Effector memory CD4-positive, alpha-beta T cell (primary cell): Measurements from ENCODE around the gene ARHGEF33.

Source experiments
- DNase-seq, 3 donors: peaks; one replicate each; pipeline ENCODE4 v3.0.0-alpha.2; 2020
- H3K27ac ChIP-seq: 2 replicates; pipeline ENCODE4 v1.7.0; 2013; ENCODE audit warnings: mild to moderate bottlenecking, low read length, moderate library complexity; ENCODE audit not compliant: insufficient read depth, poor library complexity, severe bottlenecking
- H3K27me3 ChIP-seq: replicated peaks from 2 replicates; pipeline ENCODE4 v1.7.0; 2013; ENCODE audit warnings: mild to moderate bottlenecking, low read length; ENCODE audit not compliant: insufficient read depth, control insufficient read depth, poor library complexity, severe bottlenecking
- H3K36me3 ChIP-seq: 2 replicates; pipeline ENCODE4 v1.7.0; 2013; ENCODE audit warnings: mild to moderate bottlenecking, low read length, moderate library complexity; ENCODE audit not compliant: control insufficient read depth, insufficient read depth
- H3K4me1 ChIP-seq: 2 replicates; pipeline ENCODE4 v1.7.0; 2013; ENCODE audit warnings: low read length, mild to moderate bottlenecking; ENCODE audit not compliant: control insufficient read depth, insufficient read depth, poor library complexity, severe bottlenecking
- H3K4me3 ChIP-seq: 2 replicates; pipeline ENCODE4 v1.7.0; 2013; ENCODE audit warnings: low read length, low read depth, mild to moderate bottlenecking; ENCODE audit not compliant: insufficient read depth, poor library complexity, severe bottlenecking
- H3K9me3 ChIP-seq: 2 replicates; pipeline ENCODE4 v1.7.0; 2013; ENCODE audit warnings: mild to moderate bottlenecking, low read length, moderate library complexity; ENCODE audit not compliant: control insufficient read depth

The ARHGEF33 gene

GRCh38 chr2:38997781-38998180 is 108.1 kb downstream of the ARHGEF33 start:
- DNase-seq: no peak
- H3K4me1 ChIP-seq: no peaks in the 10 kb centered on the region
- no peaks in the 10 kb centered on the region for H3K27me3 ChIP-seq
- no peak overlapping the region for H3K4me3 ChIP-seq
- H3K27ac ChIP-seq: no peak overlapping the region
- H3K36me3 ChIP-seq: peaks cover 55% of the 10 kb centered on the region
- no peaks in the 10 kb centered on the region for H3K9me3 ChIP-seq

- Histone ChIP-seq H3K27me3 (no peaks in the 10 kb centered on the region), H3K4me1 (no peaks in the 10 kb centered on the region), H3K9me3 (no peaks in the 10 kb centered on the region), H3K36me3 (peaks cover 57% of the 10 kb centered on the region), H3K4me3 (no peak overlapping the region), H3K27ac (no peak overlapping the region)
- DNase-seq: no peak
Measured at GRCh38 chr2:39000552-39000951, 110.9 kb downstream of the ARHGEF33 start.

GRCh38 chr2:39007875-39008504 is 118.3 kb downstream of the ARHGEF33 start:
- no peak overlapping the region for H3K27ac ChIP-seq
- H3K4me1 ChIP-seq: no peaks in the 10 kb centered on the region
- DNase-seq: no peak
- no peaks in the 10 kb centered on the region for H3K27me3 ChIP-seq
- H3K36me3 ChIP-seq: peaks cover 38% of the 10 kb centered on the region
- H3K9me3 ChIP-seq: no peaks in the 10 kb centered on the region
- H3K4me3 ChIP-seq: no peak overlapping the region

GRCh38 chr2:39008665-39009064 is 119.0 kb downstream of the ARHGEF33 start:
- no peaks in the 10 kb centered on the region for H3K4me1 ChIP-seq
- DNase-seq: no peak
- H3K9me3 ChIP-seq: no peaks in the 10 kb centered on the region
- H3K27ac ChIP-seq: no peak overlapping the region
- H3K4me3 ChIP-seq: no peak overlapping the region
- H3K36me3 ChIP-seq: peaks cover 38% of the 10 kb centered on the region
- no peaks in the 10 kb centered on the region for H3K27me3 ChIP-seq

GRCh38 chr2:39013871-39014270 is 124.2 kb downstream of the ARHGEF33 start:
- DNase-seq: no peak
- H3K27me3 ChIP-seq: no peaks in the 10 kb centered on the region
- H3K27ac ChIP-seq: no peak overlapping the region
- H3K36me3 ChIP-seq: peaks cover 31% of the 10 kb centered on the region
- no peak overlapping the region for H3K4me3 ChIP-seq
- H3K4me1 ChIP-seq: no peaks in the 10 kb centered on the region
- no peaks in the 10 kb centered on the region for H3K9me3 ChIP-seq

- Histone ChIP-seq H3K27me3 (no peaks in the 10 kb centered on the region), H3K36me3 (peaks cover 21% of the 10 kb centered on the region), H3K27ac (no peak overlapping the region), H3K9me3 (no peaks in the 10 kb centered on the region), H3K4me1 (no peaks in the 10 kb centered on the region), H3K4me3 (no peak overlapping the region)
- DNase-seq: no peak
Measured at GRCh38 chr2:39015424-39015823, 125.7 kb downstream of the ARHGEF33 start.

- DNase-seq: no peak
- Histone ChIP-seq H3K36me3 (peaks cover 21% of the 10 kb centered on the region), H3K4me3 (no peak overlapping the region), H3K4me1 (no peaks in the 10 kb centered on the region), H3K27ac (no peak overlapping the region), H3K27me3 (no peaks in the 10 kb centered on the region), H3K9me3 (no peaks in the 10 kb centered on the region)
Measured at GRCh38 chr2:39017334-39017733, 127.7 kb downstream of the ARHGEF33 start.

GRCh38 chr2:39018638-39019037 is 129.0 kb downstream of the ARHGEF33 start:
- H3K4me3 ChIP-seq: no peak overlapping the region
- peaks cover 19% of the 10 kb centered on the region for H3K36me3 ChIP-seq
- H3K4me1 ChIP-seq: no peaks in the 10 kb centered on the region
- H3K27me3 ChIP-seq: no peaks in the 10 kb centered on the region
- no peak for DNase-seq
- no peak overlapping the region for H3K27ac ChIP-seq
- no peaks in the 10 kb centered on the region for H3K9me3 ChIP-seq

GRCh38 chr2:39020383-39020782 is 130.7 kb downstream of the ARHGEF33 start:
- H3K4me3 ChIP-seq: no peak overlapping the region
- H3K4me1 ChIP-seq: no peaks in the 10 kb centered on the region
- H3K36me3 ChIP-seq: peaks cover 9% of the 10 kb centered on the region
- no peaks in the 10 kb centered on the region for H3K9me3 ChIP-seq
- DNase-seq: no peak
- no peak overlapping the region for H3K27ac ChIP-seq
- no peaks in the 10 kb centered on the region for H3K27me3 ChIP-seq

GRCh38 chr2:39022642-39023235 is 133.1 kb downstream of the ARHGEF33 start:
- peaks cover 9% of the 10 kb centered on the region for H3K36me3 ChIP-seq
- no peak overlapping the region for H3K27ac ChIP-seq
- H3K9me3 ChIP-seq: no peaks in the 10 kb centered on the region
- H3K27me3 ChIP-seq: no peaks in the 10 kb centered on the region
- no peaks in the 10 kb centered on the region for H3K4me1 ChIP-seq
- no peak overlapping the region for H3K4me3 ChIP-seq
- DNase-seq: no peak
